ENCODE measurements around the gene HJV. TPM values are rescaled to one million over a fixed set of nuclear protein-coding genes. Genes with fewer than 3 reads are reported as not detected.

The HJV gene
- total RNA-seq, 6 experiments from 2014 or later = not detected

GRCh38 chr1:145997718-145998023, 23.9 kb downstream of the HJV start:
- DNase-seq = no peak
- Mint-ChIP-seq H3K36me3 (ENCODE audit: low read depth) (peaks cover 37% of the 10 kb centered on the region), H3K9me3 (no peaks in the 10 kb centered on the region), H3K4me3 (peak overlapping the region; percentile 97), H3K4me1 (ENCODE audit: low read depth) (peaks cover 54% of the 10 kb centered on the region), H3K27me3 (ENCODE audit: insufficient read depth) (no peaks in the 10 kb centered on the region), H3K27ac (peak overlapping the region; percentile 91; the same call in 1 of the 2 replicates)
- TF ChIP-seq CTCF (IDR thresholded peaks at IDR 0.05) = no peak

GRCh38 chr1:145997016-145997717, 24.4 kb downstream of the HJV start:
- DNase-seq = no peak
- peaks cover 59% of the 10 kb centered on the region for H3K4me1 Mint-ChIP-seq (ENCODE audit: low read depth)
- H3K27me3 Mint-ChIP-seq (ENCODE audit: insufficient read depth) = no peaks in the 10 kb centered on the region
- no peak for TF ChIP-seq CTCF (IDR thresholded peaks at IDR 0.05)
- no peaks in the 10 kb centered on the region for H3K9me3 Mint-ChIP-seq
- peak overlapping the region; percentile 97 for H3K4me3 Mint-ChIP-seq
- H3K36me3 Mint-ChIP-seq (ENCODE audit: low read depth) = peaks cover 40% of the 10 kb centered on the region
- H3K27ac Mint-ChIP-seq = peak overlapping the region; percentile 91

GRCh38 chr1:145996433-145997015, 25.0 kb downstream of the HJV start, which contains the start of gene TXNIP:
Gene TXNIP (minus strand): TSS chr1:145996579. CDS start chr1:145996266, 313 bp downstream.
- H3K9me3 Mint-ChIP-seq = no peaks in the 10 kb centered on the region
- H3K4me3 Mint-ChIP-seq = peak within 1 kb of the TSS; percentile 97
- peak within 1 kb of the TSS; percentile 91 for H3K27ac Mint-ChIP-seq
- peaks cover 40% of the 10 kb centered on the region for H3K36me3 Mint-ChIP-seq (ENCODE audit: low read depth)
- no peak for TF ChIP-seq CTCF (IDR thresholded peaks at IDR 0.05)
- H3K4me1 Mint-ChIP-seq (ENCODE audit: low read depth) = peaks cover 57% of the 10 kb centered on the region
- peak; percentile 96 for DNase-seq
- H3K27me3 Mint-ChIP-seq (ENCODE audit: insufficient read depth) = no peaks in the 10 kb centered on the region

- no peak for TF ChIP-seq CTCF (IDR thresholded peaks at IDR 0.05)
- Mint-ChIP-seq H3K4me3 (peak overlapping the region; percentile 97), H3K9me3 (no peaks in the 10 kb centered on the region), H3K27me3 (ENCODE audit: insufficient read depth) (no peaks in the 10 kb centered on the region), H3K36me3 (ENCODE audit: low read depth) (peaks cover 40% of the 10 kb centered on the region), H3K4me1 (ENCODE audit: low read depth) (peaks cover 52% of the 10 kb centered on the region), H3K27ac (peak overlapping the region; percentile 91)
- DNase-seq = no peak
Measured at GRCh38 chr1:145995964-145996432, 25.5 kb downstream of the HJV start.

GRCh38 chr1:145995148-145995881, 26.2 kb downstream of the HJV start:
- no peak for DNase-seq
- peak overlapping the region; percentile 97 for H3K4me3 Mint-ChIP-seq
- peaks cover 40% of the 10 kb centered on the region for H3K36me3 Mint-ChIP-seq (ENCODE audit: low read depth)
- H3K4me1 Mint-ChIP-seq (ENCODE audit: low read depth) = peaks cover 52% of the 10 kb centered on the region
- H3K27me3 Mint-ChIP-seq (ENCODE audit: insufficient read depth) = no peaks in the 10 kb centered on the region
- no peaks in the 10 kb centered on the region for H3K9me3 Mint-ChIP-seq
- no peak for TF ChIP-seq CTCF (IDR thresholded peaks at IDR 0.05)
- H3K27ac Mint-ChIP-seq = peak overlapping the region; percentile 91

All from HFFc6 (cell line).